ENCODE measurements around the gene ITGBL1.

GRCh38 chr13:101474419-101474957 lies 22.0 kb downstream of the ITGBL1 start:
- TF ChIP-seq CTCF (conservative IDR thresholded peaks at IDR 0.05; ENCODE audit: low read length): peak; percentile 37; the same call in 1 of the 2 replicates
- no peak for TF ChIP-seq EZH2phosphoT487 (IDR thresholded peaks at IDR 0.05; ENCODE audit: borderline replicate concordance)

All from Loucy (cell line).